Occipital lobe (tissue), 2 donors: ENCODE results near the gene SERTAD2. TPM values are rescaled to one million over a fixed set of nuclear protein-coding genes. Genes with fewer than 3 reads are reported as not detected.

Experiments used
- DNase-seq: peaks from one replicate; lab custom pipeline; 2025; lab: John Stamatoyannopoulos, UW
- total RNA-seq: library from RNA; depleted of rRNA; stranded (reverse); fragments of >200 nt; gene quantifications from one replicate; pipeline ENCODE4 v1.2.3, GENCODE V29; 2014

Gene SERTAD2
- total RNA-seq, 1 donor from 2014 or later, result 8.7 TPM

- DNase-seq, result peak; percentile 76
These were observed 22.1 kb upstream of the SERTAD2 start for GRCh38 chr2:64675860-64676259.

GRCh38 chr2:64672708-64673107 lies 19.0 kb upstream of the SERTAD2 start:
- DNase-seq, result no peak

- no peak for DNase-seq
These were observed 16.3 kb upstream of the SERTAD2 start for GRCh38 chr2:64670047-64670446.

- DNase-seq, result no peak
These were observed 15.6 kb upstream of the SERTAD2 start for GRCh38 chr2:64669288-64669687.

GRCh38 chr2:64668542-64668941 lies 14.8 kb upstream of the SERTAD2 start:
- DNase-seq, result no peak

GRCh38 chr2:64667535-64667934 lies 13.8 kb upstream of the SERTAD2 start:
- no peak for DNase-seq

GRCh38 chr2:64666810-64667438 lies 13.2 kb upstream of the SERTAD2 start:
- no peak for DNase-seq

GRCh38 chr2:64665709-64666108 lies 12.0 kb upstream of the SERTAD2 start:
- DNase-seq, result no peak

GRCh38 chr2:64663402-64663801 lies 9.7 kb upstream of the SERTAD2 start:
- DNase-seq, result no peak

GRCh38 chr2:64661741-64662169 lies 8.0 kb upstream of the SERTAD2 start:
- DNase-seq, result no peak

GRCh38 chr2:64659252-64659651 lies 5.5 kb upstream of the SERTAD2 start:
- DNase-seq, result no peak

GRCh38 chr2:64658269-64658668 lies 4.6 kb upstream of the SERTAD2 start:
- DNase-seq, result no peak

GRCh38 chr2:64657411-64657810 lies 3.7 kb upstream of the SERTAD2 start:
- DNase-seq, result no peak

- no peak for DNase-seq
These were observed 2.7 kb upstream of the SERTAD2 start for GRCh38 chr2:64656379-64656778.

GRCh38 chr2:64655873-64656272 lies 2.2 kb upstream of the SERTAD2 start:
- DNase-seq, result no peak

GRCh38 chr2:64655018-64655664 lies 1.4 kb upstream of the SERTAD2 start:
- DNase-seq, result no peak

- no peak for DNase-seq
These were observed 524 bp upstream of the SERTAD2 start for GRCh38 chr2:64654063-64654811.

- no peak for DNase-seq
These were observed 1.2 kb downstream of the SERTAD2 start for GRCh38 chr2:64652231-64653108.

- DNase-seq, result no peak
These were observed 2.1 kb downstream of the SERTAD2 start for GRCh38 chr2:64651590-64651989.

GRCh38 chr2:64650722-64651338 lies 2.9 kb downstream of the SERTAD2 start:
- no peak for DNase-seq

- DNase-seq, result no peak
These were observed 3.4 kb downstream of the SERTAD2 start for GRCh38 chr2:64650296-64650695.
